Stimulated activated CD4-positive, alpha-beta T cell treated with anti-CD3 and anti-CD28 coated beads, TNF-alpha, amount 100 ng/mL, for 48 hours (primary cell): ENCODE data around the gene TFCP2L1.

Source experiments
- DNase-seq, 3 donors: peaks; one replicate each; pipeline ENCODE4 v3.0.0-alpha.2; 2020; ENCODE audit warnings: low read depth in 3 of 3

TFCP2L1 gene

DNA sequence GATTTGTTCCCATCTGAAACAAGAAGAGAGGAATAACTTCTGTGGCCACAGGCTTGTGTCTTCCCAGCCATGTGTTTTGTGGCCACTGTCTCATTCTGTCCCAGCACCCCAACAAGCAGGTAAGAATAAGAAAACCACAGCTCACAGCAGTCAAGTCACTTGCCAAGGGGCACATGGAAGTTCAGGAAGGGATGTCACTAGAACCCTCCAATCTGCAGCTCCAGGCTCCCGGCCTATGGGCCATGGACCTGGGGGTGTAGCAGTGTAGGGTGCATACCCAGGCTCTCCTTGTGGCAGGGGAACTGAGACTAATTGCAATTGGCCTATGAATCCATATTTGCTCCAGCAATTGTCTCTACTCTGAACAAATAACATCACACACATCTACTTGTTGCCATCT lies 112.5 kb downstream of the TFCP2L1 start:
- no peak for DNase-seq

DNA sequence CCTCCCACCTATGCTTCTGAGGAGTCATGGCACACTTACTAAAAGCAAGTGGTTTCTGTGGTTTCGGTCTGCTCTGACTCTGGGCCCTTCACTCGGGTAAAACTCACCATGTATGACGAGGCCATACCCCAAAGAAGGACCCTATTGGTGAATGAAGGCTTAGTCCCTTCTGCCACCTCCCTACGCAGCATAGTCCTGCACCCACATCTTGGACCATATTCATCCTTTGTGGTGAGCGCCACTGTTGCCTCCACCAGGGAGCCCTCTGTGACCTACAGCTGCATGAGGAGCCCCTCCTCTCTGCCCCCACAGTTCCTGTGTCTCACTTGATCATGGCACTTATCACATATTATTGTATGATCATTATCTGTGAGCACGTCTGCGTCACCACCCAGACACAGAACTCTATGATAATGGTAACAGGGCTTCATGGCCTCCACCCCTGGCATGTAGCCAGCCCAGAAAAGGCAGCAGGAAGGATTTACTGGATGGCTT lies 113.3 kb downstream of the TFCP2L1 start:
- DNase-seq, result peak in 1 of 3 donors; percentile 15

DNA sequence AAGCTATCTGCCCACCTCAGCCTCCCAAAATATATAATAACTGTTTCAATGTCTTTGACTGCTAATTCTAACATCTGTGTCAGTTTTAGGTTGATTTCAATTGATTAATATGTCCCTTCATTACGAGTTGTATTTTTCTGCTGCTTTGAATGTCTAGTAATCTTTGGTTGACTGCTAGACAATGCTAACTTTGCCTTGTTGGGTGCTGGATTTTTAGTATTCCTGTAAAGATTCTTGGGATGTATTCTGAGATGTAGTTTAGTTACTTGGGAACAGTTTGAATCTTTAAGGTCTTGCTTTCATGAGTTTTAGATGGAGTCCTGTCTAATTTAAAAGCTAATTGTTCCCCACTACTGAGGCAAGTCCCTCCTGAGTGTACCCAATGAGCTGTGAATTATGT lies 114.4 kb downstream of the TFCP2L1 start:
- DNase-seq, result no peak

DNA sequence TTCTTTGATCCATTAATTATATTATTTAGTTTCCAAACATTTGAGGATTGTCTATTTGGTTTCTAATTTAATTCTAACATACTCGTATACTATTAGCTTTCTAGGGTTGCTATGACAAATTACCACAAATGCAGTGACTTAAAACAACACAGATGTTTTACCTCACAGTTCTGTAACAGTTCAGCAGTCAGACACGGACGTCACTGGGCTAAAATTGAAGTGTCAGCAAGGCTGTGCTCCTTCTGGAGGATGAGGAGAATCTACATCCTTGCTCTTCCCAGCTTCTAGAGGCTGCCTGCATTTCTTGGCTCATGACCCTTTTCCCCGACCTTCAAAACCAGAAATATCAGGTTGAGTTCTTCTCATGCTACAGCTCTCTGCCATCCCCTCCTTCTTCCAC lies 117.6 kb downstream of the TFCP2L1 start:
- DNase-seq, result no peak
